Neutrophil (primary cell): ENCODE measurements around the gene EFNA3.

ENCODE experiments used
- H3K27ac ChIP-seq: fragments of 200-600 bp; sonication (generic); 2 replicates; pipeline ENCODE4 v1.5.1; 2016; ENCODE audit warnings: mild to moderate bottlenecking, moderate library complexity
- H3K27me3 ChIP-seq: fragments of 200-600 bp; sonication (generic); 2 replicates; pipeline ENCODE4 v1.6.0; 2016; ENCODE audit warnings: mild to moderate bottlenecking
- H3K36me3 ChIP-seq: fragments of 200-600 bp; sonication (generic); 2 replicates; pipeline ENCODE4 v1.5.1; 2017
- H3K4me1 ChIP-seq, 2 experiments: fragments of 200-600 bp in 1 of 2; sonication (generic) in 1 of 2; 1 replicate in 1 of 2; 2 replicates in 1 of 2; pipeline versions ENCODE4 v1.5.1 to v1.6.1; 2013 to 2016; ENCODE audit warnings: low read depth in 1 of 2, low read length in 1 of 2, mild to moderate bottlenecking in 1 of 2, moderate library complexity in 1 of 2; ENCODE audit not compliant: control insufficient read depth in 1 of 2, insufficient read depth in 1 of 2
- H3K4me3 ChIP-seq, 2 experiments: fragments of 200-600 bp in 1 of 2; sonication (generic) in 1 of 2; 1 replicate in 1 of 2; 2 replicates in 1 of 2; pipeline ENCODE4 v1.5.1; 2013 to 2016; ENCODE audit warnings: low read depth in 1 of 2, low read length in 1 of 2, mild to moderate bottlenecking in 1 of 2, moderate library complexity in 1 of 2
- H3K9me3 ChIP-seq: fragments of 200-600 bp; sonication (generic); 2 replicates; pipeline ENCODE4 v1.5.1; 2016
- TF ChIP-seq, protein P1 (sequence below): fragments of 200-600 bp; sonication (generic); IDR thresholded peaks from 2 replicates; pipeline ENCODE4 v1.5.1; 2016; ENCODE audit warnings: antibody characterized with exemption

Gene EFNA3

GRCh38 chr1:155053531-155054105, 25.0 kb upstream of the EFNA3 start:
- peaks cover 38 to 42% of the 10 kb centered on the region in 2 experiments for H3K4me1 ChIP-seq
- H3K27me3 ChIP-seq: no peaks in the 10 kb centered on the region
- H3K27ac ChIP-seq: peak overlapping the region; percentile 88
- TF ChIP-seq, protein P1, sequence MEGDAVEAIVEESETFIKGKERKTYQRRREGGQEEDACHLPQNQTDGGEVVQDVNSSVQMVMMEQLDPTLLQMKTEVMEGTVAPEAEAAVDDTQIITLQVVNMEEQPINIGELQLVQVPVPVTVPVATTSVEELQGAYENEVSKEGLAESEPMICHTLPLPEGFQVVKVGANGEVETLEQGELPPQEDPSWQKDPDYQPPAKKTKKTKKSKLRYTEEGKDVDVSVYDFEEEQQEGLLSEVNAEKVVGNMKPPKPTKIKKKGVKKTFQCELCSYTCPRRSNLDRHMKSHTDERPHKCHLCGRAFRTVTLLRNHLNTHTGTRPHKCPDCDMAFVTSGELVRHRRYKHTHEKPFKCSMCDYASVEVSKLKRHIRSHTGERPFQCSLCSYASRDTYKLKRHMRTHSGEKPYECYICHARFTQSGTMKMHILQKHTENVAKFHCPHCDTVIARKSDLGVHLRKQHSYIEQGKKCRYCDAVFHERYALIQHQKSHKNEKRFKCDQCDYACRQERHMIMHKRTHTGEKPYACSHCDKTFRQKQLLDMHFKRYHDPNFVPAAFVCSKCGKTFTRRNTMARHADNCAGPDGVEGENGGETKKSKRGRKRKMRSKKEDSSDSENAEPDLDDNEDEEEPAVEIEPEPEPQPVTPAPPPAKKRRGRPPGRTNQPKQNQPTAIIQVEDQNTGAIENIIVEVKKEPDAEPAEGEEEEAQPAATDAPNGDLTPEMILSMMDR: no peak
- peak overlapping the region in 1 of 2 experiments; percentile 92 for H3K4me3 ChIP-seq
- H3K9me3 ChIP-seq: no peaks in the 10 kb centered on the region
- peaks cover 42% of the 10 kb centered on the region for H3K36me3 ChIP-seq

DNA sequence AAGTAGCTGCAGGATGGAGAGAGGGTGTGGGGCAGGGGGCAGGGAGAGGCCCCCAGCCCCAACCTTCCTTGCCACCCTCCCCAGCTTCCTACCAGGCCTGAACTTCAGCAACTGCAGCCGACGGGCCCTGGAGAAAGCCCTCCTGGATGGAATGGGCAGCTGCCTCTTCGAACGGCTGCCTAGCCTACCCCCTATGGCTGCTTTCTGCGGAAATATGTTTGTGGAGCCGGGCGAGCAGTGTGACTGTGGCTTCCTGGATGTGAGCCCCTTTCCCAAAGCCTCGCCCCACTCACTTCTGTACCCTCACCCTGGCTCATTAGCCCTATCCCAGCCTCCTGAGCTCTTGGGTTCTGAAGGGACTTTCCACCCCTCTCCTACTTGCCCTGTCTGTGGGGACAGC, 21.5 kb upstream of the EFNA3 start:
- Histone ChIP-seq H3K4me1 (peaks cover 27 to 30% of the 10 kb centered on the region in 2 experiments), H3K27ac (no peak overlapping the region), H3K4me3 (no peak overlapping the region), H3K36me3 (peaks cover 68% of the 10 kb centered on the region), H3K9me3 (no peaks in the 10 kb centered on the region), H3K27me3 (peaks cover 1% of the 10 kb centered on the region)
- TF ChIP-seq, protein P1: no peak

- H3K9me3 ChIP-seq: no peaks in the 10 kb centered on the region
- H3K27me3 ChIP-seq: peaks cover 8% of the 10 kb centered on the region
- H3K36me3 ChIP-seq: peaks cover 68% of the 10 kb centered on the region
- TF ChIP-seq, protein P1: no peak
- no peak overlapping the region for H3K4me3 ChIP-seq
- peaks cover 26 to 30% of the 10 kb centered on the region in 2 experiments for H3K4me1 ChIP-seq
- H3K27ac ChIP-seq: no peak overlapping the region
Measured at GRCh38 chr1:155057788-155058211, 20.8 kb upstream of the EFNA3 start.

GRCh38 chr1:155060736-155061135, 17.9 kb upstream of the EFNA3 start:
- Histone ChIP-seq H3K4me1 (peaks cover 29 to 36% of the 10 kb centered on the region in 2 experiments), H3K36me3 (peaks cover 54% of the 10 kb centered on the region)
- TF ChIP-seq, protein P1: no peak

DNA sequence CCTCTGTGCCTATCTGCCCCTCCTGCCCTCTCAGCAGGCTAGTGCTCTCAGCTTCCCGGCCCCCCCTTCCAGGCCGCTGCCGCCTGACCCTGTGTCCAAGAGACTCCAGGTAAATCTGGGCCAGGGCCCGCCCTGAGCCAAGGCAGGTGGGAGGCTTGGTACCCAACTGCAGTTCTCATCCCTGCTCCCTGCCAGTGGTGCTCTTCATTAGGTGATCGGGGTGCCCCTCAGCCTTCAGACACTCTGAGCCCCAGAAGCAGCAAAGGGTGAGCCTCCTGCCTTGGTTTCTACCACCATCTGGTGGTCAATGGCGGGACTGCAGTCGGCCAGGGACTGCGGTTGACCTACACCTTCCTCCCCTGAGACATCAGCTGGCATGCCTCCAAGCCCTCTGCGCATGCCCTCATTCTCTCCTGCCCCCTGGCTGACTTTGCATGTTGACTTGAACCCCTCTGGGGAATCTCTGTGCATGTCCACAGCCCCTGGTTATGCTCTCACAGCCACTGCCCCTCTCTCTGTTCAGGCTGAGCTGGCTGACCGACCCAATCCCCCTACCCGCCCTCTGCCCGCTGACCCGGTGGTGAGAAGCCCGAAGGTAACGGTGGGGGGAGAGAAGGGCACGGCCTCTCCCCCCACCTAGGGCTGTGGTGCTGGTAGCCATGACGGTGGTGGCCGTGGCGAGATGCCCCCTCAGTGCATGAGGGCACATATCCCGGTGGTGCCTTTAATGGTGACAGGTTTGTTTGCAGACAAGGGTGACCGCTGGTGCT, 17.1 kb upstream of the EFNA3 start:
- Histone ChIP-seq H3K27ac (peak overlapping the region; percentile 23), H3K27me3 (peaks cover 29% of the 10 kb centered on the region)
- TF ChIP-seq, protein P1: peak; percentile 99

More at GRCh38 chr1:155060736-155061135, 17.9 kb upstream of the EFNA3 start:
- Histone ChIP-seq H3K9me3 (no peaks in the 10 kb centered on the region), H3K27ac (no peak overlapping the region), H3K4me3 (no peak overlapping the region), H3K27me3 (peaks cover 25% of the 10 kb centered on the region)

More for the DNA sequence above, 17.1 kb upstream of the EFNA3 start:
- peaks cover 46% of the 10 kb centered on the region for H3K36me3 ChIP-seq
- H3K9me3 ChIP-seq: no peaks in the 10 kb centered on the region
- H3K4me1 ChIP-seq: peaks cover 29 to 36% of the 10 kb centered on the region in 2 experiments
- no peak overlapping the region for H3K4me3 ChIP-seq
